GM21717 (cell line): Measurements from ENCODE around the gene AUTS2.

Experiments
- ATAC-seq: cut with Tn5 transposase; IDR thresholded peaks from one replicate; pipeline ENCODE4 v1.9.1; 2021; ENCODE audit warnings: mild to moderate bottlenecking, moderate library complexity; ENCODE audit not compliant: unreplicated experiment

Gene AUTS2

DNA sequence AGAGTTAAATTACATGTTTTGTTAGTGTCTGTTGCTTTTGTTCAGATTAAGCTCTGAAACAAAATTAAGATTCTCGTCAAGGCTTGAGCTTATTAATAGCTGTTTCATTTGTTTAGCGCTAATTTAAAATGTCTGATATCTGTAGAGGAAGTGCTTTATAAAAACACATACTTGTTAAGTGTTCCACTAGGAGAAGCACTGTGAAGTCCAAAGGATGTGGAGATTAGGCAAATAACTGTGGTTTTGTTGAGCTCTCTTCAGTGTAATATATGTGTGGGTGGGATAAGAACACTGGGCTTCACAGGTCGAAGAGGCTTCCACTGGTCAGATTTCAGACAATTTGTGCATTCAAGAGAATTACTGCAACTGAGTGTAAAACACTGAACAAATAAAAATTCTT lies 242.0 kb downstream of the AUTS2 start:
- no peak for ATAC-seq

DNA sequence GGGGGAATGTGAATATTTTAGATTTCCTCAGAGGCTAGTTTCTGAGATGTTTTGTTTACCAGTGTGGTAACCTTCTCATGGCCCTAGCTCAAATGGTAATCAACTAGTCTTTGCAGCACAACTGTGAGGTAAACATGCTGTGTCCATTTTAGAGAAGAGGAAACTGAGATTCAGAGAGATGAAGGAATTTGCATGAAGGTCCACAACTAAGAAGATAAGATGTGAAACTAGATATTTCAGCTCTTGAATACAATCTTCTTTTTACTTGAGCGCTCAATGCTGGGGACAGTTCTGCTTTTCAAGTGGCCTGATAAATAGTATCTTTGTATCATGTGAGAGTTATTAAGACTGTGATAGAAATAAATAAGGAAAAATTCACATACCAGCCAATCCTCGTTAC lies 245.4 kb downstream of the AUTS2 start:
- ATAC-seq, result peak; percentile 52

DNA sequence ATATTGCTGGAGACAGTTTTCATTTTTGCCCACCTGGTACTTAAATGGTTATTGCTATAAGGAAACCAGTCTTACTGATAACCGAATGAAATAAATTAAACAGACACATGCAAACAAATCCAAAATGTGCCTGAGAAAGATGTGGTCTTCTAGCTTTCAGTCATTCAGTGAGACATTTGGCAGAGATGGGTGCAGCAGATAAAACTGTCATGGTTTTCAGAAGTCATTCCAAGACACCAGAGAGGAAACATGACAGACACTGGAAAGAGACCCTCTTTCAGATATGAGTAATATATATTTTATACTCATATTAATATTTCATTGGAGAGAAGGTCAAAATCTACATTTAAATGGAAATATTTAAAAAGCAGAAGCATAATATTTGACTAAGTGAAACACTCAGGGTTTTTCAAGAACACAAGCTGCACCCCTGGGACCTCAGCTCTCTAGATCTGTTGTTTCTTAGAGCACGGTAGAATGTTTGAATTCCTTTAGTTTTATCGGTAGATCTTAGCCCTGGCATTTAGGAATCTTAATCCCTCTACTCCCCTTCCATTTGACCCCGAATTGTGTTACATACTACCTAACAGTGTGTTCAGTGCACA lies 246.1 kb downstream of the AUTS2 start:
- no peak for ATAC-seq

DNA sequence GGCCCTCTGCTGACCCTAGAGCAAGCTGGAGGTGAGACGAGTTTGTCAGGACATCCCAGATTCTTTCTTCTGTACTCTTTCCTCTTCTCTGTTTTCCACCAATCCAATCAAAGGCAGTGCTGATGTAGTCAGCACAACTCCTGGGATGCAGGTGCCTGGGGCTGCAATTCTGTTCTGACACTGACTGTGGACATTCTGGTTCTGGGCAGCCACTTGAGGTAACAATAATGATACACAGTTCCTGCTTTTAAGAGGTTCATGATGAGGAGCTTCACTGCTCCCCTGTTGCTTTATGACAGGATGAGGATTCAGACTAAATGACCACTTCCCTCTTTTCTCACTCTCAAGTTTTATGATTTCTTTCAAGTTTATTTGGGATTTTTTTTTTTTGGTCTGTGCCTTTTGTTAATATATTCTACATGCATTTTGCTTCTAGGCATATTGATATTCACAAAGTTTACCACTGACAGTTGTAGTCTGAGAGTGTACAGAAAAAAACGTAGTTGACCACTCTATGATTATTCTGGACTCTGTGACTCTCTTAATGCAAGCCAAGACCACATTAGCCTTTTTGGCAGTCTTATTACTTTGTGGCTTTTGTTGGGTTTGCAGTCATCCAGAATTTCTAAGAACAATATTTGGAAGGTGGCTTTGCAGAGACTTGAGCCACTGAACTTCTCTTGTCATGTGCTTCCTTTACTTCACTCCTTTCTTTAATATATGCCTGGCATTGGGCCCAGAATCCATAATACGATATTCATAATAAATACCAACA lies 247.6 kb downstream of the AUTS2 start:
- no peak for ATAC-seq

DNA sequence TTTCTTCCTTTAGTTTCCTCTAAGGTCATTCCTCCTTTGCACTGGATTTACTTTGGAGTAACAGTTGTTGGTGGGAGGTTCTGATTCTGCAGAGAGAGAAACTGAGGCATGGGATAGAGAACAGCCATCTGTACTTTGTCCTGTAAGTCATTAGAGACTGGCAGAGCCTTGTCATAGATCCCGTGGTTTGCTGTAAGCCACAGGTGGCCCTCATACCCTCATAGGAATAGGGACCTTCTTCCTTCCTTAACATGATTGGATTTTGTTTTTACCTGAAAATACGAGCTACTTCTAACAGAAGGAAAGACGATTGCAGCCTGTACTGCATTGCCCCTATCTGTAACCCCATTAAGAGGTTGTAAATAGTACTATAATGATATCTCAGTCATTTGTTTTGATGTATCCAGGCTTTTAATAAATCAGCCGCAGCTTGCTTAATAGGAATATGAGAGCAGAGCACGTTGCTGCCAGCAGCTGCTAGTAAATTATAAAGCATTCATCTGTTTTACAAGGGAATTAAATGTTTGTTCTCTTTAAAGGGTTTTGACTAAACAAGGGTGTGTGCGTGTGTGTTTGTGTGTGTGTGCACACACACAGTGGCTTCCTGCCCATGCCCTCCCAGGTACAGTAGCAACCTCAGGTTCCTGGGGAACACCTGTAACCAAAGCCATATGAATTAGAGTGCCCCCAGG lies 249.8 kb downstream of the AUTS2 start:
- ATAC-seq, result no peak

DNA sequence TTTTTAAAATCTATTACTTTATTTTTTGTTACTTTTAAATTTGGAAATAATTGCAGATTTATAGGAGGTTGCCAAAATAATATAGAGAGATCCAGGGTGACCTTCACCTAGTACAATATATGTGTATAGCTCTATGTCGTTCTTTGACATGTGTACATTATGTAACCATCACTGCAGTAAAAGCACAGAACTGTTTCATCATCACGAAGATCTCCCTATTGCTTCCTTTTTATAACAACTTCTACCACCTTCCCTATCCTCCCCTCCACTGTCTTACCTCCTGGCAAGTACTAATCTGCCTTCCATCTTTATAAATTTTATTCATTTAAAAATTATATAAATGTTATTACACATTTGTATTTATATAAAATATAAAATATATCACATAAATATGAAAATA lies 251.0 kb downstream of the AUTS2 start:
- no peak for ATAC-seq

DNA sequence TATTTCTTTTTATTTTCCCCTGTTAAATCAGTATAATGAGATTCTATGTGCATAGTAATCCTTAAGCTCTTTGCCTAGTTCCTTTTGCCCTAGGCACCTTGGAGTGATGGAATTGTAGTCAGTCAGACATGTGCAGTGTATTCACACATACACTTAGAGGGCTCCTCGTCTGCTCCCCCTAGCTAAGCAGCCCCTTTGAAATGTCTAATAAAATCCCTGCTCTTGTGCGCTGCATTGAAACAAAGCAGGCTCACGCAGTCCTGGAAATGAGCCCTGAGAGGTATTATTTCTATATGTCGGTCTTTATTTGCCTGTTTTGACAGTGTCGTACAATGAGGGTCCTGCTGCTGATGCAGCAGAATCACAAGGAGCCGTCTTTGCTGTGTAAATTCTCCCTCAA lies 258.7 kb downstream of the AUTS2 start:
- ATAC-seq, result no peak

DNA sequence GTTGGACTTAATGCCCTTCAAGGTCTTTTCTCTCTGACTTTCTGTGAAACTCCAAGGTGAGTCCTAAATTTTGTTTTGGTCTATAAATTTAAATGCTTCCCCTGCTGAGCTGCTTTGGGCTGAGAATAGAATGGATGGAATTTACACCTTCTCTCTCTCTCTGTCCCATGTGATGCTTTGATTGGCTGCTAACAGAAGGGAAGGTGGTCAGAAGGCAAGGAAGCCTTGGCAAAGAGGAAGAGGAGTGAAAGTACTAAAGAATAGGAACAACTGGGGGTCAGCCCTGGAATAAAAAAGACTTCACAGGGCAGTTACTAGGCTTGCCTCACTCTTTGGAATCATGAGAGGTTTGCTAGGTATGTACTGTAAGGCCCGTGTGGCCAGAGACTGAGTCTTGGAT lies 260.2 kb downstream of the AUTS2 start:
- ATAC-seq, result no peak

DNA sequence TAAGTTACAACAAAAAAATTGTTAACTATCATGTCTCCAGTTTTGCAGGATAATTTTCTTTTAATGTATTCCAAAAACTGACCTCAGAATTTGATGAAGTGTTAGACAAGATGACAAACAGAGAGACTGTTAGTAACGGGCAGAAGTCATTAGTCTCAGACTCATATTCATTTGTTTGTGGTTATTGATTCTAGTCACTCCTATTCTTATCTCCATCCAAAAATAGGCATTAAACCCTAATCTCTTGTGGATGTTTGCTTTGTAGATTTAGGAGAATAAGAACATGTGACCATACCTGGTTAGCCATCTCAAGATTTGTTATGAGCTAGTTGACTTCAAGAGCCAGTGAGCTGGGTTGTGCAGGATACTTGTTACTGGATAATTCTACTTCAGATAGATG lies 261.1 kb downstream of the AUTS2 start:
- ATAC-seq, result peak; percentile 49

DNA sequence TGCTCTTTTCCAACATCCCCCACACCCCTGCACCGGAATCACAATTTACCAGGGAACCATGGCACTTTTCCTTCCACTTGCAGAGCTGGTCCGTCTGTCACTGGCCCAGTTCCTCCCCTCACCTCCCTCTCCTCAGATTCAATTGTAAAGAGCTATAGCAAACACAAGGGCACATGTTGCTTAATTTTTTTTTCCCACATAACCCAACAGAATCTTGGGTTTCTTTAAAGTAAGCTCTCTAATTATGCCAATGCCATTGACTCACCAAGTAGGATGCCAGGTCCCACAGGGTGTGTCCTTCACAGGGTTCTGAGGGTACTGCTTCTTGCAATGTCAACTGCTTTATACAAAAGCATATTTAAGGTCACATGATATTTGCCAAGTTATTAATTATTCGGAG lies 262.2 kb downstream of the AUTS2 start:
- ATAC-seq, result no peak

DNA sequence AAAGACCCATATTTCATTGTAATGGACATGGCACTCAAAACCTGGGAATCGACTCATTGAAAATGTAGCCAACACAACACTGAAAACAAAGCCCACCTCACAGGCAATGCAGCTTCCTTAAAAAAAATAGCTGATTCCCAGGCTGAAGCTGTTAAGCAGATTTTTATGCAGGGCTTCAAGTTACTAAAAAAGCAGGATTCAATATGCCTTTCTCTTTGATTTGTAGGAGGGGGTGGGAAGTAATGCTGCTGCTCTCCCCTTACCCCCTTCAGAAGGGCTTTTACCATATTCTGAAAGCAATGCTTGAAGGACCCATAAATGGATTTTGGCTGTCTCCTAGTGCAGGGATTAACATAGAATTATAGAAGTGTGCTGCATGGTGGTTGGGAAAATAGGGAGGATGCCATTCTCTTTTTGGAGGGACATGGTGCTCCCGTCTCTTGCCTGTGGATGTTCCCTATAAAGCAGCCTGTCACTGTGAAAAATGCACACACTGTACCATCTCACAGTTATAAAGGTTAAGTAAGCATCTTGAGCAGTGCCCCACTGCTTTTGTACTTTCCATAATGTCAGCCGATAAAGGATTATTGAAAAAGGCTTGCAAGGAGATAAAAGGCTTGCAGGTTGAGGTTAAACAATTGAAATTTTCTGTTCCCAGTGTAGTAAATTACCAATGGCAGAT lies 262.8 kb downstream of the AUTS2 start:
- ATAC-seq, result no peak

DNA sequence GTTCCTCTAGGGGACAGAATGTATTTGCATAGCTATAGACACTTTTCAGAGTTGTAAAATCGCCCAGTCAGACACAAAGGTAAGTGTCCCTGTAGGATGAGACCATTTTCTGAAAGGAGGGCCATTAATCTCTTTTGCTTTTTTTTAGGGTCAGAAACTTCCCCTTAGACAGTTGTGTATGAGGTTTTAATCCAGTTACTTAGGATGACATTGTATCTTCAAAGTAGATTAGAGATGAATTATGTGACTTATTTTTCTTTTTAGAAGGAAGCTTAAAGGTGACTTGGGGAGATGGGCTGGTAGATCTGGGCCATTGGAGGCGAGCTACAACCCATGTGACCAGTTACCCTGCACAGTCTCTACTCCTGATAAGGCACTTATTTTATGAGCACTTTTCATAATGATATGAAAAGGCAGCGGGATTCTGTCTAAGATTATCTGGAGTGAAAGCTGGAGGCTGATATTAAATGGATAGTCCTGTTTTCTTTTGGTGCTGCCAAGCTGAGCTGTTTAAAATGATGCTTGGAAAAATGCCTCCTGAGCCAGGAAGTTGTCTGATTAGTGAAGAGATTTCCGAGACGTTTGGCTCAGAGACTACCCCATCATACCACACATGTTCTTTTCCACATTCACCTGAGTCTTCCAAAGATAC lies 264.3 kb downstream of the AUTS2 start:
- ATAC-seq, result no peak

DNA sequence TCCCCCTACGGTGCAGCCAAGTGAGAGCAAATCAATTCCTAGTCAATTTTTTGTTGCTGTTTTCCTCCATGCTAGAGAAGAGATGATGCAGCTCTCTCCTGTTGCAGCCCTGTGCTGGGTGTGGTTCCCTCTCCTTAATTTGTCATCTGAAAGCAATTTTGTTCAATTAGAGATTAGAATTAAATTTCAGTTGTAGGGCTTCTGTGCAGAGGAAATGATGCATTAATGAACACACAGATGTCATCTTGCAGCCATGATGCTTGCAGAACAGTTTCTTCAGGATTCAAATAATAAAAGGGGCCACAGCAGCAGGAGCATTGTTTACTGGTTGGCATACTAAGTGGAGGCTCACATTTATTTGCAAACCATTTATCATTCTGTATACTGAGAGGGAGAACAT lies 266.0 kb downstream of the AUTS2 start:
- ATAC-seq, result no peak

DNA sequence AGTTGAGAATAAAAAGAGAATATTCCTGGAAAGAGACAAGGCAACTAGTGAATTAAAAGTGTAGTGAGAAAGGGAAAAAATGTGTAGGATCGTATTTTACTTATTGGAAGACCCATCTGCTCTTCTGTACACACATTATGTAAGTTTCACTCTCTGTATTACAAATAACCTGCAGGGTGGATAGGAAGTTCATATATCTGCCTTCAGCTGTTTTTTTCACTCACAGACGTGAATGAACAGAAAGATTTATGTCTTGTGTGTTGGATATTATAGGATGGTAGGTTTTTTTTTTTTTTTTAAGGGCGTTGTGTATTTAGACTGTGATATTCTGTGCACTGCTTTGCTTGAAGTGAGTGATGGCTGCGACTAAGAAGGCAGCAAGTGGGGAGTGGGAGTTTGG lies 266.5 kb downstream of the AUTS2 start:
- ATAC-seq, result peak; percentile 46

DNA sequence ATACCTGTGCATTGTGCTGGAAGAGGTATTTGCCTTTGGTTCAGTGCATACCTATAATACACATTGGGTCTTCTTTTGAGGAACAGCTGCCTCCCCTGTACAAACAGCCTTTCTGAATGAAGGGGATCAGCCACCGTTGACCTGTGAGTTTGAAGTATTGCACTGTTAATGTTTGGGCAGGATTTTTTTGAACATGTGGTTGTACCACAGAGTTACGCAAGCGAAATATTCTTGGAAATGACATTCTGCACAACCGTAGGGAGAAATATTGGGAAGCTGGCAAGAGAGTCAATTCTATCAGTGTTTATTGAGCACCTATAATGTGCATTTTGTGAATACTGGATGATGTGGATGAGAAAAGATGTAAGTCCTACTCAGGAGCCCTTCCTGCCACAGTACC lies 270.6 kb downstream of the AUTS2 start:
- no peak for ATAC-seq

DNA sequence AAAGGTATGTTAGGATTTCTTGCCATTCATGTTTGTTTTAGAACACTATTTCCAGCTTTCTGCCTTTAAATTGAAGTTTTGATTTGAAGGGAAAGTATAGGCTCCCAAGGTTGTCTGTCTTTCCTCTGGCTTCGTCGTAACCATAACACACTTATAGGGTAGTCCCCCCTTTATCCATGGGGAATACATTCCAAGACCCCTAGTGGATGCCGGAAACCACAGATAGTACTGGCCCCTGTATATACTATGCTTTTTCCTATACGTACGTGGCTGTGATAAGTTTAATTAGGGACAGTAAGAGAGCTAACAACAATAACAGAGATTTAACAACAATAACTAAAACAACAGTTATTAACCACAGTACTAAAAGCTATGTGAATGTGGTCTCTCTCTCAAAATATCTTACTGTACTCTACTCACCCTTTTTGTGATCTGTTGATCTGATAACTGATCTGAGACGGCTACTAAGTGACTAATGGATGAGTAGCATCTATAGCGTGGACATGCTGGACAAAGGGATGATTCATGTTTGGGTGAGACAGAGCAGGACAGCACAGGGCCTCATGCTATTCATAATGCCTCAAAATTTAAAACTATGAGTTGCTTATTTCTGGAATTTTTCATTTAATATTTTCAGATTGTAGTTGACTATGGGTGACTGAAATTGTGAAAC lies 273.1 kb downstream of the AUTS2 start:
- ATAC-seq, result no peak

DNA sequence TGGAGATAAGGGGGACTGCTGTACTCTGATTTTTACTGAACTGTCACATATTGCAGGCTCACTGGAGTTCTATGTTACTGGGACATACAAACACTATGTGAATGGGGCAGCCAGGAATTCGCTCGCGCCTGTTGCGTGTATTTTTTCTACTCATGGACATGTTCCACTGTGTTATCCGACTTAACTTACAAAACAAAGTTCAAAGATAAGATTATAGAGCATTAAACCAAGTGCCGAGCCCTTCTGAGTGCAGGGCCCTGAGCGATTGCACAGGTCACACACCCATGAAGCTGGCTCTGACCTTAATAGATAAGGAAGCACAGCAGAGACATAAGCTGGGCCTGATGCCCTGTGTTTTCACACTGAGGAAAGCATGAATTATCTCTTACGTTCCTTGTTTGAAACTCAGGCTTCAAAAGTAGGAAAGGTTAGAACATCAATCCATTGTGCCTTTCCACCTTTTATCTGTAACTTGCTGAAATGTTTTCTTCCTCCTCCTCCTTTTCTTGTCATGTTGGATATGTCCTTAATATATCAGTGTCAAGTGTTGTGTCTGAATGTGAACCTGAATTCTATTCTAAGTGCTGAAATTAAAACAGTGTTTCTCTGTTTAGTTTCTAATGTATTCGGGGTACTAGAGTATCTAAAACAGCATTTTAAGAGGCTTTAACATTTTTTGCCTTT lies 273.8 kb downstream of the AUTS2 start:
- no peak for ATAC-seq

DNA sequence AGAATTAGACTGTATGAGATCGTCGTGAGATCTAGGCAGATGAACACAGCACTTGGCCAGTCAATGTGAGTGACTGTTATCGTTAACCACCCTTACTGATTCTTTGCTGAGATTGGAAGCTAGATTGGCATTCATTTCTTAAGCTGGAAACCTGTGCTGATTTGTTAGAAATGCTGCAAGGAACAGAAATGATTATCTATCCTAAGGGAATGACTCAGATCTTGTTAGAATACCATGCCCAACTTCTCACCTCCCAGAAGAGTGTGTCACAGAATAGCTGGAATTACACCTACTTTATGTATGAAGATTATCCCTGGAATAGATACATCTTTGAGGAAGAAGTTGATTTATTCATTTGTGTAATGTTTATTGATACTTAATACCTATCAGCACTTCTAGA lies 275.2 kb downstream of the AUTS2 start:
- ATAC-seq, result no peak

DNA sequence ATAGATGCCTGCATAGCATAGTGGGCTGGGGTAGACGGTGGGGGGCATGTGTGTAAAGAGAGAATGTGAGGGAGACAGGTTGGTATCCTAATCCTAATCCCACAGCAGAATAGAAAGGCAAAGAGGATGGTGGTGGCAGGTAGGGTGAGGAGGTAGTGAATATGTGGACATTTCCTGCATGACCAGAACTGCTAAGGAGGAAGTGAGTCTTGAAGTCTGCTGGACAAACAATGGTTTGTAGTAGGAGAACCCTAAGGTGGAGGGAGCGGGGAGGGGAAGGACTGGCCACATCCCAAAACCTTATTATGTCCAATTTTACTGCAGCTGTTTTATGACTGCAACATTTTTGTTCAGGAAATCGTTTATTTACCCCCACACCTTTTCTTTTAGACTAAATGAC lies 279.7 kb downstream of the AUTS2 start:
- no peak for ATAC-seq

DNA sequence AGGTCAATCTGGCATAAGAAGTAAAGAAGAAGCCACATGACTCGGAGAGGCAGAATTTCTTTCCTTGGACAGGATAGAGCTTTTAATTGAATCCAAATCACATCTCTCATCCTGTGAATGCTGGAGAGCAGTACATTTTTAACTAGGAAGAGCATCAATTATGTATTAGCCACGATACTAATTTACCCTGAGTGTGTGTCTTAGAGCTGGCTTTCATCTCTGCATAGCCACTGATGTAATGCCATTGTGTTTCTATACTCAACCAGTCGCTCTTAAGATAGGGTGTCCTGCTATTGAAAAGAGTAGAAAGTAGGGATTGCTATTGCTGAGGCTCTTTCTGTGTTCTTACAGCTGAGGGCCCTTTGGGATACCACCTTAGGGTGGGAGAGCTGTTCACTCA lies 280.3 kb downstream of the AUTS2 start:
- ATAC-seq, result no peak
